Amniotic stem cell (primary cell): ENCODE data around the gene AP3B1.

Source experiments
- DNase-seq: peaks from one replicate; lab custom pipeline; 2025; lab: John Stamatoyannopoulos, UW

AP3B1 gene

DNA sequence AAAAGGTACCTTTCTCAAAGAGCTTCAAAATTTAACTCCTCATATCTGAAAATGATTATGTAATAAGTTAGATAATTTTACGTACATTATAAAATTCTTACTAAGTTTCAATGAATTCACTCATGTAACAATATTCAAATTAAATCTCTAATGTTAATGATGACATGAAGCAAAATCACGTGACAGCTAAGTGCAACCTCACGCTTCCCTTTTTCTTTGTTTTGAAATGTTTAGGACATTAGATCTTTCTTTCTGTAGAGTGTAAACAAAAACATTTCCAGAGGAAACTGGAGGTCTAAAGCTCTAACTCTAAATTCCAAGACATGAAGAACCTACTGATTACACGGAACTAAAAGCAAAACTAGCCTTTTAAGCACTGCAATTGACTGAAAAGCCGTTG lies 291.0 kb downstream of the AP3B1 start:
- no peak for DNase-seq

DNA sequence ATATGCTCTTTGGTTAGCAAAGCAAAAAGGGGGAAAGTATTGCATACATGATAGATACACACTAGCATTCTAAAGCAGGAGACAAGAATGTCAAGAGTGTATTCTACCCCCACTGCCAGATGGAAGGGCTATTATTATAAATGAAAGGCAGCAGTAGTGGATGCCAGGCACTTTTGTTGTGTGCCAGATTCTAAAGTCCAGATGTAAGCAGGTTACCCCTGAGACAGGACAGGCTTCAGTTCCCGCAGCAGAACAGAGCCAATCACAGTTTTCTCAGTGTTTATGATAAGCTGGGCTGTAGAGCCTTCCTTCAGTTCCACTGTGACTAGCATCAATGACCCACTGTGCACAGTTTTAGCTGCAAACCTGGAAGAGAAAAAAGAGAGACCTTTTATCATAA lies 291.8 kb downstream of the AP3B1 start:
- no peak for DNase-seq

DNA sequence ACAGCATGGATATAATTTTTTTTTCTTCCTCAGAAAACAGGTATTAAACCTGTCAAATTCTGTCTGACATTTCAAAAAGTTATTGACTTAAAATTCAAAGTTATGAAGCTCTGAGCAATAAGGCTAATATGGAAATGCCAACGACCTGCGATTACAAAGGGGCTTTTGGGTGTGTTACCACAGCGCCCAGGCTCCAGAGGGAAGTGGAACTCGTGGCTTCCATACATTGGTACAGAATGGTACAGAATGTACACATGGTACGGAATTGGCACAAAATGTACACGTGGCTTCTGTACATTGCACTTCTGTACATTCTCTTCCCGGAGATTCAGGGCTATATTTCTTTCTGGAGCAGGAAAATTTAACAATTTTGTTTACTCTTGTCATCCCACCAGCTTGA lies 293.3 kb downstream of the AP3B1 start:
- no peak for DNase-seq

DNA sequence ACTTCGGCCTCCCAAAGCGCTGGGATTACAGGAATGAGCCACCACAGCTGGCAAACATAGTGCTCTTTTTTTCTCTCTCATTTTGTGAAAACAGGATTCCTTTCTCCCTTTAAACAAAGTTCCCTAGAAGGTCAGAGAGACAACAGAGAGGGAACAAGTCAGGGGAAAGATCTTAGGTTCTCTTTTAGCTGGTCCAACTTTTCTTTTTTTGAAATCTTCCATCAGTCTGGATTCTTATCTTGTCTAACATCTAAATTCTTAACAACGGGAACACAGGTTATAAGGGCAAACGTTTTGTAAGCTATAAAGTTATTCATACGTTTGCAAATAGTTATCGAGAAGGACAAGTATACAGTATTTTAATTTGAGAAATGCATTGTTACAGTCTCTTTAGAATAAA lies 294.3 kb downstream of the AP3B1 start:
- DNase-seq, result no peak

DNA sequence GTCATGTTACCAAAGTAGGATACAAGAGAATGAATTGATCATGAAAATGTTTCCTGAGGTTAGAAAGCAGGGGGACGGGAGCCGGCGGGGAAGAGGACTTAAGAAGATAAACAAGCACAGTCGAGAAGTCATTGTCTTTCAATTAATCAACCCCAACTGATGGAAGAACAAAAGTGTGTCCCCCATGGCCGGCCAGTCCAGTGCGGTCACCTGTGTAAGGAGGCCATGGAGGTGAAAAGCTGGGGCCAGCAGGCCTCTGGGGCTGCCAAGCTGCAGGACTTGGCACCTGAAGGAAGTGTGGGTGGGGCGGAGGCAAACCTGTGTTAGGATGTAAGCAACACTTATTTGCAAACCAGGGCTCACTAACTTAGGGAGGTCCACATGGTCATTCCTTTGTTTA lies 295.1 kb downstream of the AP3B1 start:
- DNase-seq, result no peak

DNA sequence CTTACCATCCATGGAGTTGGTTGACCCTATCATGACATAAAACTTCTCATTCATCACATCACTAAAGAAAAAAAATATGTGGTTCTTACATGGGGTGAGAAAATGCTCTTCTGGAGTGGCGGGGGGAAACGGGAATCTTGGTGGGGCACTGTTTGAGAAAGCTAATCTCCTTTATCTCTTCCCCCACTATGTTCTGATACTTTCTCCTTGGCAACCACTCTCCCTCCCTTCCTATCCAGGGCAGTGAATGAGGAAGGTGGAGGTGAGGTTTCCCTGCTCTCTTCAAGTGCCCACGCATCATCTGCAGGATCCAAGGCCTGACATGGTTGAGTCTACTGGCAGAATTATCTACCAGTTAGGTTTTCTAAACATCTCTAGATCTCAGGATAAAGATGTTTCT lies 297.6 kb downstream of the AP3B1 start:
- no peak for DNase-seq

DNA sequence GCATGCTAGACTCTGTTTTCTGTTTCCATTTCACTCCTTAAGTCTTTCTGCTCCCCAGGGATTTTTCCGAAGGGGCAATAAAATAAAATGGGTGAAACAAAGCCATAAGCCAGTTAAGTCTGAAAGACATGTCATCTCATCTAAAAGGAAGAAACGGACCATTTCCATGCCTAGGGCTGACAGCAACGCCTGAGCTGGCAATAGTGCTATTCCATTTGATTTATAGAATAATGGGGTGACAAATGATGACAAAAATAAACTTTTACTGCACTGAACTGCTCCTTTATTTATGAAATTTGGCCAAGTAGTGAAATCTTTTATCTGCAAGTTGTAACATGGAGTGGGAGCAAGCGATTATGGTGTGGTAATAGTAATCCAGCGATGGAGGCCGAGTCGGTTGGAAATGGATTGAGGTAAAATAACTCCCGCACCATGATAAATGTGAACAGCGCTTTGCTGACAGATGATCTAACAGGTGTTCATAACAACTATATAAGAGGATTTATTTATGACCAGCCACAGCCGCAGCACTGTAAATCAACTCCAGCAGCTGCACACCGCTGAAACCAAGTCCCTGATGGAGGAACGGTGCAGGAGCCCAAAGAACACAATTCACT lies 298.6 kb downstream of the AP3B1 start:
- no peak for DNase-seq

DNA sequence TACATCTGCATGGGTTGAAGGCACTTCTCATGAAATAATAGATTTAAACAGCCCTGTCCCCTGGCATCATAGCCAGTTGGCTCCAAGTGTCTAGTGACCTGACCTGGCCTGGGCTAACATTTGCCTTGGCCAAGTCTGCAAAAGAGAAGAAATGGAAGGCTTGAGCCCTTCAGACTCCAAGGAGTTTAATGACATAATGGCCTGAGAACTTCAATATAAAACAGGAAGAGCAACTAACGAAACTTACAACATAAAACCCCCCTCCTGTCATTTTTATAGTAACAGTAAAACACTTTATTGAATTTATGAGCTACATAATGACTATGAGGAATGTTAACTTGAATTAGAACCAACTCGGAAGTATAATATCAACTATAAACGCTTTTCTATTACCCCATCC lies 299.6 kb downstream of the AP3B1 start:
- DNase-seq, result no peak

DNA sequence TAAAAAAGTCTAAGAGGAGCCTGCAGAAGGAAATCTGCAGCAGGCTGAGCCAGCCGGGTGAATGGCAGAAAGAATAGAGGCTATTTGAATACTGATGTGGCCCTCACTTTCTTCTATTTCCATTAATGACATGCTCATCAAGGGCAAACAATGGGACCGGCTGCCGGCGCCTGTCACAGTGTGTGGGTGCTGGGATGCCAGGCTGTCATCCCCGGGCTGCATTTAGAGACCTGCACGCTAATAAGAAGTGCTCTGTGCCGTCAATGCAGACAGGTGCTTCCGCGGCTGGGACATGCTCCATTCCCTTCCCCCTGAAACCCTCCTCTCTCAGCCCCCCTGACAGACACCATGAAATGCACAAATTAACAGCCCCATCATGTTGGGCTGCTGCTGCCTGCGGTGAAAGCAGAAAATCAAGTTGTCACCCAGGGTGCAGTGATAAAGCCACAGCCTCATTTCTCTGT lies 300.6 kb downstream of the AP3B1 start:
- DNase-seq, result no peak

DNA sequence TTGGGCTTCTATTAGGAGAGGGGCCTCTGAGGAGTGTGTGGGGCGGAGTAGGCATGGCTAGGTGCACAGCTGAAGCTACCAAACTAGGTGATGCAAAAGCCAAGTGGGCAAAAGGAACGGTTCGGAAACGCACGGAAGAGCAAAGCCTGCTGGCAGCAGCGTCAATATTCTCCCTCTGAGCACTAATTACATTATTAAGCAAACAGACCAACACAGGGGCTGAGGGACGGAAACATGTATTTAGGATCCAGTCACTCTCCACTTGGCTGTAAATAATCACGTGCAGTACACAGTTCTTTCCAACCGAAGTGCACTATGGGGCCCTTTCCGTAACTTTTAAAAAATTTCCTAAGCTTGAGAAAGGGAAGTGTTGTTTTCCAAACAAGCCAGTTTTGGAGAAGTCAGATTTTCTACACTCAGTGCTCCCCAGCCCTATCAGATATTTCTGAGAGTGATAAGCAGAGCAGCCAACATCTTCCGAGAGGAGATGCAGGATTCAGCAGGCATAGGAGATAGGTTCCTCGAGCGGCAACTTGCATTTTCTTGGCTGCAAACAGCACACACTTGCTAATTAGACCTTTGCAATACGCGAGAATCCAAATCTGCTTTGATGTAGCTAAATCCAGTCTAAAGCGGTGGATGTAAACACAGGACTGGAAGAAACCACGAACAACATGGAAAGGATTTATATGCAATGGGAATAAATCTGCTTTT lies 301.2 kb downstream of the AP3B1 start:
- DNase-seq, result no peak

DNA sequence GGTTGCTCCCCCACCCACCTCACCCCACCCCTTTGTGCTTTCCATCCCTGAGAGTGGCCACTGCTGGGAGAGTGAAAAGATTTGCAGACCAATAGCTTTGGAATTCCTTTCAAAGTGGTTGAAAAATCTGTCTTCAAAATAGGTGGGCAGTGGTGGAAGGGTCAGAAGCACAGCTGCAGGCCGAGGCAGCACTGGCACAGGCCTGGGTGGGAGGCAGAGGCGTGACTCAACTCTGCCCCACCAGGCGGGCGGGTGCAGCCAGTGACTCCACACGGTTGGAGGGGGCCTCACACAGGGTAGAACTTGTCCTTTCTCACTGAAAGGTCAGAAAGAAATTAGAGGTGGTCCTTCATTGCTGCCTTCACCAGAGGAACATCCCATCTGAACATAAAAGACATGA lies 303.4 kb downstream of the AP3B1 start:
- no peak for DNase-seq

DNA sequence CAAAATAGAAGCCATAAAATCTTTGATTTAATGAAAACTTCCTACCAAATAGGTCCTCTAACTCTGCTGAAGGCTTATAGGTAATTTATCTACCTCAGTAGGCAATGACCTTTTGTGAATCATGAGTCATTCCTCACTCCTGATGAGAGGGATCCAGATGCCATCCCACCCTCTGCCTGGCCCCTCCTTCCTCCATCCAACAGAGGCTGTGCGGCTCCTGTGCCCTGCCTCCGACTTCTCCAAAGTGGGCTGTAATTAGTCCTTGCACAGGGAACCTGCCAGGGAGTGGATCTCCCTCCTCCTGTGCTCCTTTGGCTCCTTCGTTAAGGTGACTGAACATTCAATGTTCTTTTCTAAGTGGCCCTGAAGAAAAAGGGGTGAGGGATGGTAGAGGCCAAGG lies 304.5 kb downstream of the AP3B1 start:
- DNase-seq, result no peak

DNA sequence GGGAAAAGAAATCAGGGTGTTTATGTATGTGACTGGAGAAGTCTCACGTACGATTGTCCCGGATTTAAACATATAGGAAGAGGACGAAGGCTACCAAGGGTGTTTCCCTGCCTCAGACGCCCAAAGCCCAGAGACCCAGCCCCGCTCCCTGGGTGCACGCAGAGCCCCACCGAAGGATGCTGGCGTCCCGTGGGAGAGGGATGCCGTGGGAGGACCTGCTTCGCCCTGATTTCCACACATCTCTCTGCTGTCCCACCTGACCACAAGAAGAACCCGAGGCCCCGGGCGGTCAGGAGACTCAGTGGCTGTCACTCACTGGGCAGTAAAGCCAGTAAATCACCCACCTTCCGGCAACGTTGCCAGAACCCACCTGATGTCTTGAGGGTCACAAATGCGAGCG lies 306.5 kb downstream of the AP3B1 start:
- DNase-seq, result no peak

DNA sequence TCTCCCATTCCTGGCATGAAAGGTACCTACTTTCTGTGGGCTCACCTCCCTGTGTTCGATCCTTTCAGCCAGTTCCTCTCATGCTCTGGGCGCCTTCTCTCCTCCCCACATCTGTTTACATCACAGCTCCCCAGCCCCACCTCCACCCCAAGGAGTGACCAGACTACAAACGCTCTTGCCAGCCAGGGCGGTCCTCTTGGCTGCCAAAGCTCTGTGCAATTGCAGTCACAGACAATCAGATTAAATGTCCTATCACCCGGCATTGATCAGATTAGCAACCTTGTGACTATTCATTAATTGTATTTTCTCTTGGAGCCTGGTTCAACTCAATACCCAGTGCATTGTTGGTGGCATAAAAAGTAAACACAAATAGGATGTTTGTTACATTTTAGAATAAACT lies 307.2 kb downstream of the AP3B1 start:
- DNase-seq, result no peak

DNA sequence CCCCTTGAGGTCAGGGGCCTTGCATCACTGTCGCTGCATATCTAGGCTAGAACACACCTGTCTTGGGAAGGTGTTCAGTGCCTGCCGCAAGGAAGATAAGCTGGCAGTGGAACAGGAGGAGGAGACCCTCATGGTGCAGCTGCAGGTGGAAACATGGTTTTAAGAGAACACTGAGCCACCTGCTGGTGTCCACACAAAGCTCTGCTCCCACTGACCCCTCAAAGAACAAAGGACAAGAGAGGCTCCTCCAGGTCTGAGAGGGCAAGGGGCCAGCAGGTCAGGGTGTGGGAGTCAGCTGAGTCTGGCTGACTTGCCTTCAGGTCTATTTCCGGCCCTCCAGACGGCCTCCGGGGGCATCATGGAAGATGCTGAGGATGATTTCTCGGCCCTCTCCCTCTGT lies 308.2 kb downstream of the AP3B1 start:
- DNase-seq, result no peak

DNA sequence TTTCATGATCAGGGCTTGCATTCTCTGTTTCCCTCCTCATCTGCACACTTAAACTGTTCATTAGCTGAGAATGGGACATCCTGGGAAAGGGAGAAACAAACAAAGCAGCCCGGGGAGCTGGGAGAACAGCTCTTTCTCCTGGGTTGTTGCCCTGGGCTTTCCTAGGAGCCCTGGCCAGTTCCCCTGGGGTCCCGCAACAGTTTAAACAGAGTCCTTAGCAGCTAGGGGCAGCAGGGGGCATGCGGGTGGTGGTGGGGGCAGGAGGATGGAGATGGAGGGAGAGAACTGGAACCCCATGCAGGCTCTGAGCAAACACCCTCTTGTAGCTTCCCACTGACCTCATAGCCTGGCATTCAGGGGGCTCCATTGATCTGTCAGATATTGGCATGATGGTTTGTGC lies 309.3 kb downstream of the AP3B1 start:
- DNase-seq, result no peak

DNA sequence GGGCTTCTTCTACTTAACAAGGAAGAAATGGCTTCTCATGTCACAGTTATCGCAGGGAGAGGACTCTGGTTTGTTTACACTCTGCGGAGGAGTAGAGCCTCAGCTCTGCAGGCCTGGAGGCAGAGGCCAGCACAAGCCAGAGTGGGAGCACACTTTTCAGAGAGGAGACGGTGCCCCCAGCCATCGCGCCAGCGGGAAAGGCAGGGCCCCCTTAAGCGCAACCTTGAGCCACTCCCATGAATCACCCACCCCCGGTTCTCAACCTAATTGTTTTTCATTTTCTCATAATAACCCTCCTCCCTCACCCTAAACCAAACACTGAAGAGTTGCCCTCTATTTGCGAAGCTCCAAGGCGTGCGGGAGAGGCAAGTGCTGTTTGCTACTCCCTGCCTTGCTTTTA lies 309.9 kb downstream of the AP3B1 start:
- no peak for DNase-seq

DNA sequence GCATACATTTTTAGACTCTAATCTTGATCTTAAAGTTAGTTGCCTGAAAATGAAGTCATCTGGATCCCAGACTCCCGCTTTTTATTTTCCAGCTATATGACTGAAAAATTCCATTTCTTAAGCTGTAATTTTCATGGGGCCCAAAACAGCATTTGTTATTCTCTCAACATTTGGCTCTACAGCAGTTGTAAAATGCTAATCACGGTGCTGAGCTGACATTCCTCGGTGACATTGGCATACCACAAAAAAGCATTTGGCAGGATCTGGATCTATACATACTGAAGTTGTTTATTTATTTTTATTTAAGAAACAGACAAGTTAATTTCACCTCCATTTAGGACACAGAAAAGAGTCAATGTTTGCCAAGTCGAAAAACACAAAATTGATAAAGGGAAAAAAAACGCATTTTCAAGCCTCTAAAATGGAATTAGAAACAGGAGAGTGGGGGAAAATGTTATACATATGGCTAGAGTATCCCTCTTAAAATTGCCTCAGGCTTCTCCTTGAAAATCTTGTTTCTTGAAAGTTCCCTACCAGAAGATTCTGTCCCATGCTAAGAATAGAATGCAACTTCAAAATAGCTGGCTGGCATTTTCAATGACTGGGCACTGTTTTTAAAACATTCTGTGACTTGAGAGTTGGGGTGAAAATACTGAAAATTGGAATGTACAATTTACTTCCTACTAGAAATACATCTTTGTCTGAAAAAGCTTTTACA lies 310.9 kb downstream of the AP3B1 start:
- no peak for DNase-seq

DNA sequence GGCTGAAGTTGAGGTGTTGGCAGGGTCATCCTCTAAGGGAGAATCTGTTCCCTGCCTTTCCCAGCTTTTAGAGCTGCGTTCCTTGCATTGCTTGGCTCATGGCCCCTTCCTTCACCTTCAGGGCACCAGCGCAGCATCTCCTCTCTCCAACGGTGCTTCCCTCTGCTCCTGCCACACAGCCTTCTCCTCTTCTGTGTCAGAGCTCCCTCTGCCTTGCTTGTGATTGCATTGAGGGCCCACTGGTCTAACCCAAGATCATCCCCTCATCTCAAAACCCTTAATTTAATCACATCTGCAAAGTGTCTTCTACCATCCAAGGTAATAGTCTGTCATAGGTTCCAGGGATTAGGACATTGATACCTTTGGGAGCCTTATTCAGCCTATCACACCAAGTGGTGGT lies 312.7 kb downstream of the AP3B1 start:
- DNase-seq, result no peak

DNA sequence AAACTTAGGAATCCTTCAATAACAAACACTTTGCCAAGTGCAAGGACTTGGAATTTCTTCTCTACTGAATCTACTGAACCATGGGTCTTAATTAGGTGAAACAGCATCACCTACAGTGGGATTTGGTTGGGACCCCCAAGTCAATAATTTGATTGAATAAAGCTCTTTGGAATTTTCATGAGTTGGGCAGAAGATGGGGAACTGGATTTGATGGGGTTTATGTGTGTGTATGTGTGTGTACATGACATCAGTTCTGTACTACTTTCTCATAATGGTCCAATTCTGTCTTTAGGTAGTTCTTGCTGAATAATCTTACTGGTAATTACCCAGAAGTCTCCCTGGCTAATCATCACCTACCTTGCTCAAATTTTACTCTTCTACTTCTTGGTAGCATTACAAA lies 319.9 kb downstream of the AP3B1 start:
- DNase-seq, result no peak

DNA sequence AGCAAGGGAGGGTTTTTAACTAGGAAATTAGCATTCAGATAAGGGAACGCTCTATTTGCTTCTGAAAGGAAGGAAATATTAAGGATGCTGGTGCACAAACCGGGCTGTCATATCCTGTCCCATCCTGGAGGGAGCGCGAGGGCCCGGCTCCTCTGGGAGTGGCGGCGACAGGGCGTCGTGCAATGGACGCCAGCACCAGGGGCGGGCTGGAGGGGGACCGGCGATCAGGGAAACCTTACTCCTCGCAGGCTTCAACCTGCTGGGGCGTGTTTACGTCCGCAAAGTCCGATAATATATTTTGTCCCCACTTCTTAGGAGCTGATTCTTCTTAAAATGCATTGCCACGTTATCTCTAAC lies 321.3 kb downstream of the AP3B1 start:
- DNase-seq, result no peak

DNA sequence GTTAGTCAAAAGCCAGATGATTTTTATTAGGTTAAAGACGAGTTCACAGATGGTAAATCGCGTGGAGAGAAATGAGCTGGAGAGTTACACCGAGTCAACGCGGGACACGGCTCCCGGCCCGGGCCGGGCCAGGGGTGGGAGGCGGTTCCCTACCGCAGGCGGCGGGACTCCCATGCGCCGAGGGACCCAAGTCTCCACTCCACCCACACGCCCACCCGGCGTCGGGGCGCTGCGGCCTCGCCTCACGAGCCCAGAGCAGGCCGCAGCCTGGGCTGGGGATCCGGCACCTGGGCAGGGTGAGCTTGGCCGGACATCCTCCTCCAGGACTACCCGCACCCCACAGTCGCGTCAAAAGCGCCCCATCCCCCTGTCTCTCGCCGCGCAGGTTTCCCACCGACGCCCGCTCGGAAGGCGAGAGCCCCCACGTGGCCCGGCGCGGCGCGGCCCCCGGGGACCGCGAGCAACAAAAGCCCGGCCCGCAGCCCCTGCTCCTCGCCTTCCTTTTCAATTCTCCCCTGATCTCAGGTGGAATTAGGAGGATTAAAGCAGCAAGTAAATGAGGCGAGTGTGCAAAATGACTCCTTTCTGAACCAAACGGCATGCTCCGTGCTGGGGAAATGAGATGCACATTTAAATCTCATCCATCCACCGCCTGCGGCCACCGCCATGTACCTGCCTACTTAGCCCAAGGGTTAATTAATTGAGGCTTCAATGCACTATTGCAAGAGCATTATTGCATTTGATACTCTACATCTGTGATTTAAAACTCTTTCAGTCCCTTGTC lies 321.8 kb downstream of the AP3B1 start:
- no peak for DNase-seq
